ENCODE measurements around the gene GTF2A2. TPM values are rescaled to one million over a fixed set of nuclear protein-coding genes. Genes with fewer than 3 reads are reported as not detected.

The GTF2A2 gene
- total RNA-seq, 1 experiment from 2014 or later = 175 TPM

GRCh38 chr15:59657635-59658125 is 365 bp upstream of the GTF2A2 start:
- intact Hi-C loops (cut with micrococcal nuclease) = no loop called here
- Histone ChIP-seq H3K9me2 (ENCODE audit: insufficient read depth) (no peaks in the 10 kb centered on the region), H2AFZ (ENCODE audit: low read depth, low read length, poor library complexity, severe bottlenecking) (no peak overlapping the region), H3K27ac (ENCODE audit: low read depth, low read length) (0 out of 2 replicates have a peak overlapping the region, but pooled peaks have one; percentile 3), H3K9me3 (ENCODE audit: control insufficient read depth in 1 of 2, insufficient read depth in 1 of 2, low read depth in 1 of 2, low read length in 2 of 2) (no peaks in the 10 kb centered on the region), H4K20me1 (ENCODE audit: insufficient read depth) (no peaks in the 10 kb centered on the region), H3K4me3 (replicated peaks in 1 of 2; ENCODE audit: low read depth in 1 of 2, low read length in 2 of 2) (peak overlapping the region; percentile 88 to 89), H3K27me3 (ENCODE audit: insufficient read depth, low read length) (no peaks in the 10 kb centered on the region), H3K36me3 (ENCODE audit: control insufficient read depth in 1 of 2, insufficient read depth in 2 of 2, low read length in 2 of 2) (peaks cover 5 to 9% of the 10 kb centered on the region in 2 experiments; a peak in 3 of 4 replicates), H3K4me1 (ENCODE audit: control insufficient read depth in 1 of 2, insufficient read depth in 2 of 2, low read length in 2 of 2) (peaks cover 6 to 20% of the 10 kb centered on the region in 2 experiments), H3K4me2 (ENCODE audit: low read length) (peak overlapping the region; percentile 72), H3K79me2 (ENCODE audit: insufficient read depth, low read length) (peaks cover 46% of the 10 kb centered on the region), H3K9ac (ENCODE audit: low read length) (peak overlapping the region; percentile 92)
- peak; percentile 48 for ATAC-seq
- ChIA-PET CTCF (interaction anchor here (0.9 kb wide), 1 partner anchor 129 kb away, joined by 4 read pairs; no protein-coding TSS in a partner anchor), POLR2A (interaction anchor here (0.7 to 0.8 kb wide), 2 partner anchors 24 to 27 kb away, joined by 3 read pairs; no protein-coding TSS in a partner anchor), RAD21 (ENCODE audit: low non-redundant PET in 1 of 2, low total read pairs in 2 of 2, uncharacterized antibody in 2 of 2, unreplicated experiment in 2 of 2) (no interaction called here)
- TF ChIP-seq MAX (IDR thresholded peaks at IDR 0.05) (peak; percentile 38; the same call in 1 of the 2 replicates), EGR1 (IDR thresholded peaks at IDR 0.05; ENCODE audit: low read depth) (no peak), CBX3 (IDR thresholded peaks at IDR 0.05; ENCODE audit: low read depth) (0 out of 2 replicates have a peak, but pooled peaks have one; percentile 52)
- no TSS peak for BruUV-seq (replicated peaks)
- no peak for DNase-seq (ENCODE audit: low read depth, low spot score)

GRCh38 chr15:59654046-59654445 is 3.3 kb downstream of the GTF2A2 start:
- no TSS peak for BruUV-seq (replicated peaks)
- peaks cover 21% of the 10 kb centered on the region in 2 experiments; a peak in 3 of 4 replicates for H3K36me3 ChIP-seq (ENCODE audit: control insufficient read depth in 1 of 2, insufficient read depth in 2 of 2, low read length in 2 of 2)

More at GRCh38 chr15:59654046-59654445, 3.3 kb downstream of the GTF2A2 start:
- ATAC-seq (no peak), DNase-seq (ENCODE audit: low read depth, low spot score) (no peak)
- no peak overlapping the region for H3K9ac ChIP-seq (ENCODE audit: low read length)
- ChIA-PET RAD21 (ENCODE audit: low non-redundant PET in 1 of 2, low total read pairs in 2 of 2, uncharacterized antibody in 2 of 2, unreplicated experiment in 2 of 2) (no interaction called here), CTCF (no interaction called here), POLR2A (no interaction called here)
- H3K79me2 ChIP-seq (ENCODE audit: insufficient read depth, low read length) = peaks cover 83% of the 10 kb centered on the region
- no peak overlapping the region for H3K27ac ChIP-seq (ENCODE audit: low read depth, low read length)
- no peaks in the 10 kb centered on the region for H3K9me3 ChIP-seq (ENCODE audit: control insufficient read depth in 1 of 2, insufficient read depth in 1 of 2, low read depth in 1 of 2, low read length in 2 of 2)
- H3K4me1 ChIP-seq (ENCODE audit: control insufficient read depth in 1 of 2, insufficient read depth in 2 of 2, low read length in 2 of 2) = peaks cover 6 to 20% of the 10 kb centered on the region in 2 experiments
- no peak for TF ChIP-seq EZH2 (IDR thresholded peaks at IDR 0.05)
- no peak for TF ChIP-seq POLR2A (IDR thresholded peaks at IDR 0.05; ENCODE audit: borderline replicate concordance, extremely low read depth, insufficient read depth, insufficient read length)
- TF ChIP-seq ELF1 (IDR thresholded peaks at IDR 0.05; ENCODE audit: borderline replicate concordance, low read depth) = no peak
- H3K4me3 ChIP-seq (replicated peaks in 1 of 2; ENCODE audit: low read depth in 1 of 2, low read length in 2 of 2) = no peak overlapping the region
- H4K20me1 ChIP-seq (ENCODE audit: insufficient read depth) = no peaks in the 10 kb centered on the region
- H3K9me2 ChIP-seq (ENCODE audit: insufficient read depth) = no peaks in the 10 kb centered on the region
- no peak overlapping the region for H3K4me2 ChIP-seq (ENCODE audit: low read length)
- no peaks in the 10 kb centered on the region for H3K27me3 ChIP-seq (ENCODE audit: insufficient read depth, low read length)
- no peak overlapping the region for H2AFZ ChIP-seq (ENCODE audit: low read depth, low read length, poor library complexity, severe bottlenecking)
- intact Hi-C loops (cut with micrococcal nuclease) = no loop called here
